ENCODE measurements around the gene KRTCAP3. TPM values are rescaled to one million over a fixed set of nuclear protein-coding genes. Genes with fewer than 3 reads are reported as not detected.
A peak's percentile ranks its signal among the peaks of the same experiment; 100 is the strongest.
"Not testable (repeated sequence)": the region's sequence is repeated elsewhere in the genome, so short reads cannot be mapped to it uniquely, and the experiment has no call there.

KRTCAP3 gene
- total RNA-seq, 4 donors from 2014 or later = 22.2 to 28.0 (median 25.6) TPM

- DNase-seq (ENCODE audit: low spot score in 2 of 2) = no peak
- no peak overlapping the region for H3K4me3 ChIP-seq (ENCODE audit: low read depth, poor library complexity, severe bottlenecking)
- TF ChIP-seq POLR2A (IDR thresholded peaks at IDR 0.05) (no peak), CTCF (IDR thresholded peaks at IDR 0.05) (no peak)
- intact Hi-C loops (cut with DNase I; ENCODE audit: low total_unique reads) = no loop called here
- WGBS, 2 donors = 86 to 89% methylated on average over 4 of the region's 4 CpGs
These were observed 20.4 kb upstream of the KRTCAP3 start for GRCh38 chr2:27421660-27422250.

DNA sequence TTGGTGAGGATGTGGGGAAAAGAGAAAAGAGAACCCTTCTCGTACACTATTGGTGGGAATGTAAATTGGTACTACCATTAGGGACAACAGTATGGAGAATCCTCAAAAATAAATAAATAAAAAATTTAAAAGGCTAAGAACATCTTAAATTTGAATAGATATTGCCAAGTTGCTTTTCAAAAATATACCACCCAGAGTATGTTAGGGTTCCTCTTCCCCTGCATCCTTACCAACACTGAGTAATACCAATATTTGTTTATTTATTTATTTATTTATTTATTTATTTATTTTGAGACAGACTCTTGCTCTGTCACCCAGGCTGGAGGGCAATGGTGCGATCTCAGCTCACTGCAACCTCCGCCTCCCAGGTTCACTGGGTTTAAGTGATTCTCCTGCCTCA lies 19.2 kb upstream of the KRTCAP3 start:
- no peak overlapping the region for H3K4me3 ChIP-seq (ENCODE audit: low read depth, poor library complexity, severe bottlenecking)
- DNase-seq (ENCODE audit: low spot score in 2 of 2) = no peak
- TF ChIP-seq POLR2A (IDR thresholded peaks at IDR 0.05) = no peak
- TF ChIP-seq CTCF (IDR thresholded peaks at IDR 0.05) = no peak
- WGBS, 2 donors = 95 to 97% methylated on average over 3 of the region's 3 CpGs
- intact Hi-C loops (cut with DNase I; ENCODE audit: low total_unique reads) = no loop called here

DNA sequence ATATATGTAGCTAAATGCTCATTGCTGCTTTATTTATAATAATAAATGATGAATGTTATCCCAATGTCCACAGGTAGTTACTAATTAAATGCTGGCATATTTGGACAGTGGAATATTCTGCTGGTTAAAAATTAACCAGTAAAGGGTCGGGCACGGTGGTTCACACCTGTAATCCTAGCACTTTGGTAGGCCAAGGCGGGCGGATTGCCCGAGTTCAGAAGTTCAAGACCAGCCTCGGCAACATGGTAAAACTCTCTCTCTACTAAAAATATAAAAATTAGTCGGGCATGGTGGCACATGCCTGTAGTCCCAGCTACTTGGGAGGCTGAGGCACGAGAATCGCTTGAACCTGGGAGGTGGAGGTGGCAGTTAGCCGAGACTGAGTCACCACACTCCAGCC lies 17.1 kb upstream of the KRTCAP3 start:
- H3K4me3 ChIP-seq (ENCODE audit: low read depth, poor library complexity, severe bottlenecking); DNase-seq (ENCODE audit: low spot score in 2 of 2); intact Hi-C loops (cut with DNase I; ENCODE audit: low total_unique reads): not testable (repeated sequence)
- 94% methylated on average over 10 of the region's 10 CpGs for WGBS, 2 donors

GRCh38 chr2:27427863-27428212 lies 14.3 kb upstream of the KRTCAP3 start:
- DNase-seq (ENCODE audit: low spot score in 2 of 2) = no peak
- peak overlapping the region; percentile 93 for H3K4me3 ChIP-seq (ENCODE audit: low read depth, poor library complexity, severe bottlenecking)
- intact Hi-C loops (cut with DNase I; ENCODE audit: low total_unique reads) = no loop called here
- TF ChIP-seq CTCF (IDR thresholded peaks at IDR 0.05) = no peak
- TF ChIP-seq POLR2A (IDR thresholded peaks at IDR 0.05) = no peak
- WGBS, 2 donors = 11 to 15% methylated on average over 7 of the region's 7 CpGs

- H3K4me3 ChIP-seq (ENCODE audit: low read depth, poor library complexity, severe bottlenecking) = peak within 1 kb of the TSS; percentile 93
- TF ChIP-seq CTCF (IDR thresholded peaks at IDR 0.05) = no peak
- TF ChIP-seq POLR2A (IDR thresholded peaks at IDR 0.05) = peak in 1 of 2 donors; percentile 77
- intact Hi-C loops (cut with DNase I; ENCODE audit: low total_unique reads) = no loop called here
- 0% methylated on average over 39 to 45 of the region's 75 CpGs for WGBS, 2 donors
- peak; percentile 87 to 98 for DNase-seq (ENCODE audit: low spot score in 2 of 2)
These were observed 13.8 kb upstream of the KRTCAP3 start, which contains the start of gene NRBP1 for GRCh38 chr2:27428213-27428977. NRBP1 (plus strand) TSS chr2:27428631; CDS start chr2:27433274, 4,643 bp downstream.

DNA sequence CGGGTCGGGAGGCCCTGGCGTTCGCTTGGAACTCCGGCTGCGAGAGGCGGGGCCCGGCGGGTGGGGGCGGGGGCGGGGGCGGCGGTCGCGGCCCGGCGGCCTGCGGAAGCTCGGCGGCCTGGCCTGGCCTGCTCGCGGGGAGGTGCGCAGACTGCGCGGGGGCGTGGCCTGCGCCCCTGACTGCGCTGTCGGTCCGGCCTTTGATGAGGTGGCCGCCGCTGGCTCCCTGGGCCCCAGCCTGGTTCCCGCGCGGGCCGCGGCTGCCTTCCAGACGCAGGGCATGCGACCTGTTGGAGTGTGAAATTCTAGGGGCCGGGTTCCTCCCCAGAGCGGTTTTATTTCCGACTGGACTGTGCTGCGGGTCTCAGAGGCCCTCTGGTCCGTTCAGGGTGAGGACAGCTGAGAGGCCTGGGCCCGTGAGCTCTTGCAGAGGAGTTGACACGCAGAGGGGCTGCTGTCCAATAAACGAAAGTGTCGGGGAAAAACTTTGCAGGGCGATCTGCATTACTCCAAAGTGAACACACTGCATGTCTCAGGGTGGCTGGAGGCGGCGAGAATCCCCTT lies 13.1 kb upstream of the KRTCAP3 start:
- TF ChIP-seq CTCF (IDR thresholded peaks at IDR 0.05) (no peak), POLR2A (IDR thresholded peaks at IDR 0.05) (no peak)
- DNase-seq (ENCODE audit: low spot score in 2 of 2) = peak; percentile 66 to 94
- H3K4me3 ChIP-seq (ENCODE audit: low read depth, poor library complexity, severe bottlenecking) = peak overlapping the region; percentile 93
- WGBS, 2 donors = 1% methylated on average over 13 to 49 of the region's 51 CpGs
- intact Hi-C loops (cut with DNase I; ENCODE audit: low total_unique reads) = no loop called here
